Measurements from ENCODE around the gene SLC17A4.

Gene SLC17A4

DNA sequence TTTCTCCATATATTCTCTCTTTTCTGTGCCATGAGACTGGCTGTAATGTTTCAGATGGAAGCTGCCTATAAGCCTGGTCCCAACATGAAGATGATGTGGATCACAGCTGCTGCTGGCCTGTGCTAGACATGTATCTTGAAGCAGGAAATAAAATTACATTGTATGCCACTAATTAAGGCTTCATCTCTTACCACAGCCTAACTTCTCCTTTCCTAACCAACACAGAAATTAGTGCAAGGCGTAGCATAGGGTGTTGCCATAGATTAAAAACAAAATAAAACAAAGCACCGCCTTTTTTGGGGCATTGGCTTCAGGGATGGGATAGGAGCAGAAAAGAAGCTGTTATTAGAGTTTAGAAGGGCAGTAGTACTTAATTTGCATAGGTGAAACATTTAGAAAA lies 4.7 kb upstream of the SLC17A4 start:
- DNase-seq (ENCODE audit: low read depth), result no peak

DNA sequence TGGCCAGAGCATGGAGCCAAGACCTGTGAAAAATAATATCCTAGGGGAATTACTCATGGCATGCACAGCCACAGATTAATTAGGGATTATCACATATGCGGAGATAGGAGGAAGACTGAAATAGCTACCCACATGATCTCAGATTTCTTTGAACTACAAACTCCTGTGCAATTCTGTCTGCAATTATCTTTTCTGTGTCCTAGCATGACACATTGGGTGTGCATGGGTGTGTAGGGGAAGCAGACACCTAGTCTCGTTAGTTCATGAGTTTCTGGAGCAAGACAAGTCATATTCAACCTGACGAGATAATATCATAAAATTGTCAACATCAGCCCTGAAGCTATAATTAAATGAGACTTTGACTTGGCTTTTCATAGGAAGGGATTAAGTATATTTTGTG lies 3.6 kb upstream of the SLC17A4 start:
- no peak for DNase-seq (ENCODE audit: low read depth)

GRCh38 chr6:25753079-25753478 lies 1.5 kb upstream of the SLC17A4 start:
- DNase-seq (ENCODE audit: low read depth), result no peak

- no peak for DNase-seq (ENCODE audit: low read depth)
Measured at GRCh38 chr6:25755483-25755882, 941 bp downstream of the SLC17A4 start.

- DNase-seq (ENCODE audit: low read depth), result no peak
Measured at GRCh38 chr6:25756382-25757363, 2.1 kb downstream of the SLC17A4 start.

GRCh38 chr6:25757936-25758642 lies 3.5 kb downstream of the SLC17A4 start:
- no peak for DNase-seq (ENCODE audit: low read depth)

DNA sequence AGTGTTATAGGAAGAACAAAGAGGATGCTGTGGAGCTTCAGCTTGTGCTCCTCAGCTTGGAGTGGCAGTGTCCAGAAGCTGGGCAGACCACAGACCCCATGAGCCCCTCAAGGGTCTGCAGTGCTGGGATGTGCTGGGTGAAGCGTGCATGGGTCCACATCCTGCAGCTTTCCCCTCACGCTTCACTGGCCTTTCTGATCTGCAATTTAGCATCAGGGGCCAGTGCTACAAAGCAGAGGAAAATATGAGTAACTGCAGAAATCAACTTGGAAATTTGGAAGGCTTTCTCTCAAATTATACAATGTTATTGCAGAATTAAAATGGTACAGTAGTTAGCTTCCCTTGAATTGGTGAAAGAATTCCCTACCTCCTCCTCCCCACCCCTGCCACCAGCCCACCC lies 10.1 kb downstream of the SLC17A4 start:
- no peak for DNase-seq (ENCODE audit: low read depth)

- DNase-seq (ENCODE audit: low read depth), result no peak
Measured at GRCh38 chr6:25768566-25768965, 14.0 kb downstream of the SLC17A4 start.

GRCh38 chr6:25769983-25770382 lies 15.4 kb downstream of the SLC17A4 start:
- DNase-seq (ENCODE audit: low read depth), result no peak

DNA sequence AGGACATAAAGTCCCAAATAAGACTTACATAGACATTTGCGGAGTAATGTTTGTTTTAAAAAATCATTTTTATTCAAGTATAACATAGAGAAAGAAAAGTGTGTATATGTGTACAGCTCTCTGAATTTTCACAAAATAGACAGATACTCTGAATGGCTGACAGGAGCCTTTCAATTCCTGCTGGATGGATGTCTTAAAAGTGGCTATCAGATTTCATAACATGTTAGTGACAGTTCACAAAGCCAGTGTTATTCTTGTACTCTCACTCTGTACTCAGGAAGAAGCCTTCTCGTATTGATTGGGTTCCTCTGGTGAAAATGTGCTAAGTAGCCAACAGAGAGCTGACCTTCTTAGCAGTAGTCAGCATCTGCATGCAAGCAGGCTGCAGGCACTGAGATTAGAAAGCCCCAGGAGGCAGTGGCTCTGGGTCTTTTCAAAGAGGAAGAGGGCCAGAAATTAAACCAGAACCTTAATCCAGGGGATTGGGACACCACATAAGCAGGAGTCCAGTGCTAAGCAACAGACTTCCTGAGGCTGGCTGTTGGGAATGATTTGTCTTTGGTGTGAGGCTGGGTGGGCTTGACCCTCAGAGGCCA lies 19.7 kb downstream of the SLC17A4 start:
- no peak for DNase-seq (ENCODE audit: low read depth)

DNA sequence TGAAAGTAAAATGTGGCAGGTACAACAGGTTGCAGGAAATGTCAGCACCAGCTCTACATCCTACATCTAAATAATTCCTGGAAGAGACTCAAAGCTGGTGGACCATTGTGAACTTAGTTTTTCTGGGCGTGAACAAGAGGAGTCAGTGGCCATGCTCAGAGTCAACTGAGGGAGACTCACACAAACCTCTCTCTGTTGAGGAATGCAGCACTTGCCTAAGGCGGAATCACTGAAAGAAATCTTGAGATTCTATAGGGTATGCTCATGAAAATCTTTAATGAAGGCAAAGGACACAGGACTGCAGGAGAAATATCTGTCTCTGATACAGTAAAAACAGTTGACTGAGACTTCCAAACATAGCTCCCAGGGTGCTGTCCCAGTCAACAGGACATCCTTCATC lies 22.5 kb downstream of the SLC17A4 start:
- no peak for DNase-seq (ENCODE audit: low read depth)

GRCh38 chr6:25777856-25778649 lies 23.5 kb downstream of the SLC17A4 start:
- no peak for DNase-seq (ENCODE audit: low read depth)

GRCh38 chr6:25781134-25781533 lies 26.6 kb downstream of the SLC17A4 start:
- no peak for DNase-seq (ENCODE audit: low read depth)

DNA sequence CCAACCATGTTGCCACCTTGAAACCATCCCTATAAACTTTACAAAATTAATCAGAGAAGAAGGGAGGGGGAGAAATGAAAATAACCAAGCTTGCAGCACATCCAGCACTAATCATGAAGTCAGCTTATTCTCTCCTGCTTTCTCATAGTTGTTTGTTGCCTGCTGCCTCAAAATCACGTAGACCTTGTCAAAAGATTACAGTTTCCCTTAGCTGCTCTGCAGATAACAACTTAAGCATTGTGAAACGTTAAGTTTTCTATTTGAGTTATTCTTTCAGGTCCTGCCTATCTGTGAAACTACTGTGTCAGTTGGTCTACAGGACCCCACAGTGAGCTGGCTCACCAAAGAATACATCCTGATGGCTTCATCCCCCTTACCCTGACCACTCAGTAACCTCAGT lies 32.9 kb downstream of the SLC17A4 start:
- DNase-seq (ENCODE audit: low read depth), result no peak

- DNase-seq (ENCODE audit: low read depth), result peak; percentile 5
Measured at GRCh38 chr6:25788305-25788922, 33.9 kb downstream of the SLC17A4 start.

DNA sequence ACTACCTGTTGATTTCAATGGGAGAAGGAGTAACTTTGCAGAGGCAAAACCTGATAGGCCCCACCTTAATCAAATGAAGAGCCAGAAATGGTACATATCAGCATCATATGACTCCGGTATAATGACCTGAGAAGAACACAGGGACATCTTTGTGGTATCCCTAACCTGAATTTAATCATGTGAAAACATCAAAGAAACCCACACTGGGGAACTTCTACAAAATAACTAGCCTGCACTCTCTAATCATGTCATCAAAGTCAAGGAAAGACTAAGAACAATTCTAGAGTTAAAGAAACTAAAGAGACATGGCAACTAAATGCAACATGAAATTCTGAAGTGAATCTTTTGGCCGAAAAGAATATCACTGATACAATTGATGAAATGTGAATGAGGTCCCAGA lies 34.9 kb downstream of the SLC17A4 start:
- no peak for DNase-seq (ENCODE audit: low read depth)

DNA sequence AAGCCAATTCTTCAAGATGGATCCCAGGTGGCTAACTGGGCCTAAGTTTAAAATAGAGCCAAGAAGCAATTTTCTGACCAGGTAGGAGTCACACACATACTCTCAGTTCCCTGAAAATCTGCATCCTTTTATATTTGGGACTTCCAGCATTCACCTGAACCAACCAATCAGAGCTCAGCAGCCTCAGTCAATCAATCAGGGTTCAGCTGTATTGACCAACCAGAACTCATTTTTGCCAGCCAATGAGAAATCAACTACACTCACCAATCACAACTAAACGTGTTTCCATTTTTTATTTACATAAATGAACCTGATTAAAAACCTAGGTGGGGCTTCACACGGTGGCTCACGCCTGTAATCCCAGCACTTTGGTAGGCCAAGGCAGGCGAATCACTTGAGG lies 37.5 kb downstream of the SLC17A4 start:
- DNase-seq (ENCODE audit: low read depth), result no peak

- no peak for DNase-seq (ENCODE audit: low read depth)
Measured at GRCh38 chr6:25793970-25794369, 39.4 kb downstream of the SLC17A4 start.

DNA sequence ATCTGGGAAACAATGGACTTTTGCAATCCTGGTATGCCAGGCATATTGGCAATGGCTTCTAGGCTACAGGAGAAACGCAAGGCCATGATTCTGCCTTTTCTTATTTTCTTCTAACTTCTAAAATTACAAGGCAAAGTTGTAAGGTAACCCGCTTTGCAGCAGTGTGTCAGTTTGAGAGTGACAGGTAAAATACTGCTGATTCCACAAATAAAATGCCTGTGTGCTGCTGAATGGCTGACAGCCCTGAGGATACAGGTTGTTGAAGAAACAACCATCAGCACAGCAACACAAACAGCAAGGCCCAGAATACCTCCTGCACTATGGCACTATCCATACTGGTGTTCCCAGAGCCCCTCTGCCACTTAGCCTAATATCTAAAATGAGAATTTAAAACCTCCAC lies 40.2 kb downstream of the SLC17A4 start:
- DNase-seq (ENCODE audit: low read depth), result no peak

GRCh38 chr6:25801436-25801835 lies 46.9 kb downstream of the SLC17A4 start:
- DNase-seq (ENCODE audit: low read depth), result no peak

DNA sequence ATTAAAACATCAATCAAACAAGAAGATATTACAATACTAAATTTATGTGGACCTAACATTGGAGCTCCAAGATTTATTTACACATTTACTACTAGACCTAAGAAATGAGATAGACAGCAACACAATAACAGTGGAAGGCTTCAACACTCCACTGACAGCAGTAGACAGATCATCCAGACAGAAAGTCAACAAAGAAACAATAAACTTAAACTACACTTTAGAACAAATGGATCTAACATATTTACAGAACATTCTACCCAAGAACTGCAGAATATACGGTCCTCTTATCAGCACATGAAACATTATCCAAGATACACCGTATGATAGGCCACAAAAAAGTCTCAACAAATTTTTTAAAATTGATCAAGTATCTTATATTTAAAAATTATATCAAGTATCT lies 50.3 kb downstream of the SLC17A4 start:
- no peak for DNase-seq (ENCODE audit: low read depth)

GRCh38 chr6:25815194-25815593 lies 60.7 kb downstream of the SLC17A4 start:
- DNase-seq (ENCODE audit: low read depth), result no peak

Measured in T-helper 22 cell (primary cell).